GM19351 (cell line): Measurements from ENCODE around the gene PLEKHB1.
"Not testable (repeated sequence)": the region's sequence is repeated elsewhere in the genome, so short reads cannot be mapped to it uniquely, and the experiment has no call there.

ENCODE experiments used
- ATAC-seq: cut with Tn5 transposase; IDR thresholded peaks from one replicate; pipeline ENCODE4 v1.9.1; 2021; ENCODE audit warnings: mild to moderate bottlenecking, moderate library complexity; ENCODE audit not compliant: unreplicated experiment

PLEKHB1 gene

DNA sequence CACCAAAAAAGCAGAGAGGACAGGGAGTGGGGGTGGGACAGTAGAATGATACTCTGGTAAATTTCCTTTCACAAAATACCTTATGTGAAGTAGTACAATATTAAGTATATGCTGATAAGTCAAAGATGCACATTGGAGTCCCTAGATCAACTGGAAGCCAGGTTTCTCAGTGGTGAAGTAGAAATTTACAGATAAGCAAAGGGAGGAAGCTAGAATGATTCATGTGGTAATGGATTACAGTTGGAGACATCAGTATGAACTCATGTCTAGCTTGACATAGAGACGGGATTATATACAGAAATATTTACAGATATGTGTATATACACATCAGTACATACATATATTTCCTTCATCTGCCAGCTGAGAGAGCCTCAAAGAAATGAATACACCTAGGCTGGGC lies 21.5 kb downstream of the PLEKHB1 start:
- ATAC-seq: no peak

DNA sequence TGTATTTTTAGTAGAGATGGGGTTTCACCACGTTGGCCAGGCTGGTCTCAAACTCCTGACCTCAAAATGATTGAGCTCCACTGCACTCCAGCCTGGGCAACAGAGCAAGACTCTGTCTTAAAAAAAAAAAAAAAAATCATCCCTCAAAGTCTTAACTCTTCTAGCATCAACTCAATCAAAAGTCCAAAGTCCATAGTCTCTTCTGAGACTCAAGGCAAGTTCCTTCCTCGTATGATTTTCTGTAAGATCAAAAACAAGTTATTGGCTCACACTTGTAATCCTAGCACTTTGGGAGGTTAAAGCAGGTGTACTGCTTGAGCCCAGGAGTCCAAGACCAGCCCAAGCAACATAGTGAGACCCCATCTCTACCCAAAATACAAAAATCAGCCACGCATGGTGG lies 24.4 kb downstream of the PLEKHB1 start:
- ATAC-seq: no peak

DNA sequence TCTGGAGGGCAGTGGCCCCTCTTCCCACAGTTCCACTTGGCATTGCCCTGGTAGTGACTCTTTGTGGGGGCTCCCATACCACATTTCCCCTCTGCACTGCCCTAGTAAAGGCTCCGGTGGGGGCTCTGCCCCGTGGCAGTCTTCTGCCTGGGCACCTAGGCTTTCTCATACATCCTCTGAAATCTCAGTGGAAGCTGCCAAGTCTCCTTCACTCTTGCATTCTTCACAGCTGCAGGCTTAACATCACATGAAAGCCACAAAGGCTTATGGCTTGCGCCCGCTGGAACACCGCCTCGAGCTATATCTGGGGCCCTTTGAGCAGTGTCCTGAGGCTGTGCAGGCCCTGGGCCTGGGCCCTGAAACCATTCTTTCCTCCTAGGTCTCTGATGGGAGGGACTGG lies 25.3 kb downstream of the PLEKHB1 start:
- no peak for ATAC-seq

DNA sequence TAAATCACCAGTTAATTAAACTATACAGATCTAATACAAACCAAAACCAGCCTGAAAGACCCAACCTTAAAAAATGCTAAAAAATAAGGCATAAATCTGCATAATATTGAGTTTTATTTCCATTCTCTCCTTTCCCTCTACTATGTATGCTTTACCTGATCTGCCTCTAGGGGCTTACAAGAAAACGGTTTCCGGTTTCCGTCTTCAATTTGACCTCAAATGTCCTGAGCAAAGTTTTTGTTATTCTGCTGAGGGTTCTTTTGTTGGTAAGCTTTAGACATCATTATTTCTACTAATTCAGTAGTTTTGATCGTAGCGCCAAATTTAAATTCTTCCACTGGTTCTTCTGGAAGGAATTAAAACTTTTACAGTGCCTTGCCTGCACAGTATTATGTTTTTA lies 30.2 kb downstream of the PLEKHB1 start:
- ATAC-seq: not testable (repeated sequence)

DNA sequence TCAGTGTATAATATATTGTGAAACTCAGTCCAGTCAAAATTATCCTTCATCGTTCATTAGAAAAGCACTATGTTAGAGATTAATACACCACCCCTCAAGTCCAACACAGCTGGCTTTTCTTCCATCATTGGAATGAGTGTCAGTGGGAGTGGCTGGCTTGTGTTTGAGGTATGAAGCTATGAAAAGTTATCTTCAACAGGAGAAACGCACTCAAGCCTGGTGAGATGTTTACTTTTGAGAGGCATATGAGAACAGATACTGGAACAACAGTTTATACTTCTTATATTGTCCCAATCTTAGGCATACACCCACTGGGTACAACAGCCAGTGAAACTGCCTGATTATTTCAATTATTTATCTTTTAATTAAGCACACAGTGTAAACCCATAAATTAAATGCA lies 34.3 kb downstream of the PLEKHB1 start:
- ATAC-seq: no peak

DNA sequence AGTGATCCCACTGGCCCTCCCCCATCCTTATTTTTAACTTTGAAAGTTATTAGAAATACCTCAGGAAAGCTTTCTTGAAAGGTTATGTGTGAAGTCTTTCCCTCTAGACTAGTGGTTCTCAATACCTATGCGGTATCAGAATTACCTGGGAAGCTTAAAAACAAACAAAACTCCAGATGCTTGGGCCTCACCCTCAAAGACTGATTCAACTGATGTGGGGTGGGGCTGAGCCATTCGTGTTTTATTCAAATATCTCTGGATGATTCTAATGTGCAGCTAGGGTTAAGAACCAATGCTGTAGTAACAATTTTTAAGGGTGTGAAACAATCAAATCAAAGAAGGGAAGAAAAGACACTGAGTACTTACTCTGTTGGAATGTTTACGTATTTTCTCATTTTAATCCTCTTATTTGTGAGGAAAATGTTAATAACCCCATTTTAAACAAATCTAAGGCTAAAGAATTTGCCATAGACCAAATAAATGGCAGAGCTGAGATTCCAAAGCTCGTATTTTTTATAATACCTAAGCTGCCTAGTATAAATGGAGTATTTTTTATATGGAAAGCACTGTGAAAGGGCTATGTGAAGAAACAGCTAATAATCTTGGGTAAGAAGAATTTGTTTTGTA lies 47.6 kb downstream of the PLEKHB1 start:
- no peak for ATAC-seq

DNA sequence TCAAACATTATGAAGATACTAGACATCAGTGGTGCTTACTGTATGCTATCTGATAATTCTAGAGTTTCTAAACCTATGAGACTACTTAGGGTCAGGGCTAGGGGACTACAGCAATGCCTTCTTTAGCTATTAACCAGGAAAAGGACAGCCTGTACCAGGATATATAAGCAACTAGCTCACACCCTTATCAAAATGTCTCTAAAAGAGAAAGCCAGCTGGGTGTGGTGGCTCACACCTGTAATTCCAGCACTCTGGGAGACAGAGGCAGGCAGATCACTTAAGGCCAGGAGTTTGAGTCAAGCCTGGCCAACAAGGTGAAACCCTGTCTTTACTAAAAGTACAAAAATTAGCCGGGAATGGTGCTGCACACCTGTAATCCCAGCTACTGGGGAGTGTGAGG lies 58.7 kb downstream of the PLEKHB1 start:
- ATAC-seq: no peak

DNA sequence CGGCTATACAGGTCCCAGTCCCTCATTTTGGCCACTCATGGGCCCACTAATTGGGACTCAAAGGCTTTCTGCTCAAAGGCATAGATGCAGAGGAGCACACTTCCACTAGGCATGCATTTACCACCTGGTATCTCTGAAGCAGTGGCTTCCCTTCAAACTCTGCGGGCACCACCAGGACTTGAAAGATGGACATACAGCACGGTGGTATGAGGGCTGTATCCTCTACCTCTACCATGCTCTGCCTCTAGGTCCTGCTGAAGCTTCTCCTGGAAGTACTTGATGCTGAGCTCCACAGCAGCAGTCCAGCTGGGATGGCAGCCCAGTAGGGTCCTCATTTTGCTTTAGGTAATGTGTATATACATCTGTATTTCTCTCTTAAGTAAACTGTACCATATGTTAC lies 64.6 kb downstream of the PLEKHB1 start:
- no peak for ATAC-seq
